Natural killer cell (primary cell): ENCODE data around the gene SLC25A47. TPM values are rescaled to one million over a fixed set of nuclear protein-coding genes. Genes with fewer than 3 reads are reported as not detected.

Experiments used
- ATAC-seq, 3 donors: fragments of 150-1000 bp in 2 of 3; fragments of 200-7000 bp in 1 of 3; cut with Tn5 transposase; 1 replicate in 1 of 3; 2 replicates in 2 of 3; pipeline ENCODE4 v1.10.0; 2021; ENCODE audit warnings: mild to moderate bottlenecking in 2 of 3, moderate library complexity in 2 of 3
- DNase-seq, 2 donors: peaks; one replicate each; pipeline versions ENCODE4 v3.0.0 to v3.0.0-alpha.2; 2013 to 2021; ENCODE audit warnings: mixed read lengths in 1 of 2
- H3K27ac ChIP-seq: one replicate; pipeline ENCODE4 v1.5.1; 2013; ENCODE audit warnings: mild to moderate bottlenecking, low read length
- H3K27me3 ChIP-seq: one replicate; pipeline ENCODE4 v1.6.1; 2013; ENCODE audit warnings: low read length; ENCODE audit not compliant: control insufficient read depth, insufficient read depth
- H3K36me3 ChIP-seq: one replicate; pipeline ENCODE4 v1.6.1; 2013; ENCODE audit warnings: low read length; ENCODE audit not compliant: control insufficient read depth, insufficient read depth
- H3K4me1 ChIP-seq: one replicate; pipeline ENCODE4 v1.6.1; 2013; ENCODE audit warnings: low read length; ENCODE audit not compliant: control insufficient read depth, insufficient read depth
- H3K4me3 ChIP-seq: one replicate; pipeline ENCODE4 v1.5.1; 2013; ENCODE audit warnings: low read length
- H3K9me3 ChIP-seq: one replicate; pipeline ENCODE4 v1.6.1; 2013; ENCODE audit warnings: low read length; ENCODE audit not compliant: control insufficient read depth, insufficient read depth
- H3K27ac Mint-ChIP-seq, 2 donors: one replicate each; pipeline ENCODE4 v1.8.0; 2022; ENCODE audit warnings: mild to moderate bottlenecking in 2 of 2, mixed read lengths in 2 of 2, moderate library complexity in 1 of 2
- H3K27me3 Mint-ChIP-seq, 2 donors: one replicate each; pipeline ENCODE4 v1.8.0; 2022; ENCODE audit warnings: low read depth in 2 of 2, mixed read lengths in 2 of 2
- H3K36me3 Mint-ChIP-seq: one replicate; pipeline ENCODE4 v1.8.0; 2022; ENCODE audit warnings: mixed read lengths
- H3K4me1 Mint-ChIP-seq, 2 donors: one replicate each; pipeline ENCODE4 v1.8.0; 2022; ENCODE audit warnings: mixed read lengths in 2 of 2
- H3K4me3 Mint-ChIP-seq: one replicate; pipeline ENCODE4 v1.8.0; 2022; ENCODE audit warnings: mild to moderate bottlenecking, moderate library complexity, mixed read lengths
- H3K9me3 Mint-ChIP-seq, 2 donors: one replicate each; pipeline ENCODE4 v1.8.0; 2022; ENCODE audit warnings: mixed read lengths in 2 of 2
- CTCF ChIP-seq: fragments of 200-600 bp; IDR thresholded peaks from one replicate; pipeline ENCODE4 v1.8.0; 2022; ENCODE audit warnings: antibody characterized with exemption
- WGBS: methylation state at CpG from one replicate; pipeline ENCODE4 v1.1.7; 2013; ENCODE audit warnings: missing lambda C conversion rate; ENCODE audit not compliant: insufficient coverage; 5-methylcytosine and 5-hydroxymethylcytosine counted together
- intact Hi-C: fragments of 100-400 bp; cut with micrococcal nuclease; formaldehyde crosslinking; loops from one replicate; pipeline ENCODE4 v1.14.2; 2022
- total RNA-seq, 4 donors: library from RNA; stranded (reverse); fragments of 120-200 nt in 1 of 4; gene quantifications; one replicate each; pipeline versions ENCODE4 v1.2.3 to v1.2.4, GENCODE V29; 2013 to 2022

Gene SLC25A47
- total RNA-seq, 3 donors from 2014 or later (not counting 1 experiment from before 2014, with no cell fraction given), result 0.20 TPM; not detected in 2

GRCh38 chr14:100336618-100337530 is 13.7 kb downstream of the SLC25A47 start:
- DNase-seq (no peak), ATAC-seq (no peak)
- no peaks in the 10 kb centered on the region for H3K9me3 Mint-ChIP-seq
- H3K27ac Mint-ChIP-seq, result peak overlapping the region in 1 of 2 donors; percentile 28
- no peak overlapping the region for H3K4me3 Mint-ChIP-seq
- WGBS, result 89% methylated on average over 17 of the region's 18 CpGs
- no peak overlapping the region for H3K4me3 ChIP-seq
- no peaks in the 10 kb centered on the region for H3K4me1 Mint-ChIP-seq
- intact Hi-C loops, result no loop called here
- H3K27me3 ChIP-seq, result no peaks in the 10 kb centered on the region
- peaks cover 10% of the 10 kb centered on the region for H3K4me1 ChIP-seq
- no peaks in the 10 kb centered on the region for H3K9me3 ChIP-seq
- no peaks in the 10 kb centered on the region for H3K27me3 Mint-ChIP-seq
- peaks cover 16% of the 10 kb centered on the region for H3K36me3 ChIP-seq
- peaks cover 6% of the 10 kb centered on the region for H3K36me3 Mint-ChIP-seq
- no peak for TF ChIP-seq CTCF
- H3K27ac ChIP-seq, result no peak overlapping the region

GRCh38 chr14:100339766-100340422 is 16.8 kb downstream of the SLC25A47 start:
- ATAC-seq, result no peak
- peaks cover 7% of the 10 kb centered on the region for H3K36me3 Mint-ChIP-seq
- no peak overlapping the region for H3K27ac ChIP-seq

GRCh38 chr14:100340423-100340813 is 17.3 kb downstream of the SLC25A47 start:
- no peaks in the 10 kb centered on the region for H3K27me3 Mint-ChIP-seq
- H3K27ac Mint-ChIP-seq, result peak overlapping the region; percentile 11 to 15
- intact Hi-C loops, result no loop called here
- Histone ChIP-seq H3K36me3 (peaks cover 16% of the 10 kb centered on the region), H3K27ac (no peak overlapping the region), H3K4me3 (no peak overlapping the region), H3K9me3 (no peaks in the 10 kb centered on the region), H3K4me1 (peaks cover 15% of the 10 kb centered on the region), H3K27me3 (no peaks in the 10 kb centered on the region)
- no peaks in the 10 kb centered on the region for H3K9me3 Mint-ChIP-seq
- no peak overlapping the region for H3K4me3 Mint-ChIP-seq
- DNase-seq (no peak), ATAC-seq (no peak)
- no peaks in the 10 kb centered on the region for H3K4me1 Mint-ChIP-seq
- WGBS, result 79% methylated on average over 6 of the region's 6 CpGs
- peaks cover 7% of the 10 kb centered on the region for H3K36me3 Mint-ChIP-seq
- no peak for TF ChIP-seq CTCF

More at GRCh38 chr14:100339766-100340422, 16.8 kb downstream of the SLC25A47 start:
- Histone ChIP-seq H3K27me3 (no peaks in the 10 kb centered on the region), H3K36me3 (peaks cover 18% of the 10 kb centered on the region), H3K4me3 (no peak overlapping the region), H3K9me3 (no peaks in the 10 kb centered on the region), H3K4me1 (peaks cover 15% of the 10 kb centered on the region)
- WGBS, result 81% methylated on average over 5 of the region's 6 CpGs
- intact Hi-C loops, result no loop called here
- no peak for TF ChIP-seq CTCF
- H3K9me3 Mint-ChIP-seq, result no peaks in the 10 kb centered on the region
- H3K27me3 Mint-ChIP-seq, result no peaks in the 10 kb centered on the region
- no peak for DNase-seq
- peak overlapping the region in 1 of 2 donors; percentile 15 for H3K27ac Mint-ChIP-seq
- no peak overlapping the region for H3K4me3 Mint-ChIP-seq
- H3K4me1 Mint-ChIP-seq, result no peaks in the 10 kb centered on the region
